Sciatic nerve (tissue), 2 donors: ENCODE data around the gene ARHGAP15. TPM values are rescaled to one million over a fixed set of nuclear protein-coding genes. Genes with fewer than 3 reads are reported as not detected.
A peak's percentile ranks its signal among the peaks of the same experiment; 100 is the strongest.
"Not testable (repeated sequence)": the region's sequence is repeated elsewhere in the genome, so short reads cannot be mapped to it uniquely, and the experiment has no call there.

ENCODE experiments used
- ATAC-seq: fragments of 200-7000 bp; cut with Tn5 transposase; one replicate; pipeline ENCODE4 v1.9.1; 2020; ENCODE audit warnings: mild to moderate bottlenecking, moderate library complexity
- DNase-seq: peaks from one replicate; pipeline ENCODE4 v3.0.0-alpha.2; 2020; ENCODE audit warnings: low spot score
- intact Hi-C: fragments of 100-400 bp; cut with DNase I; formaldehyde crosslinking; loops from one replicate; pipeline ENCODE4 v1.14.2; 2022
- total RNA-seq: library from RNA; stranded (reverse); fragmentation: NEBNext Ultra II Directional; extraction: Animal tissue kit (Norgen Biotek cat#: 25700); gene quantifications from one replicate; pipeline ENCODE4 v1.2.1, GENCODE V29; 2021
- donor health status: DM: no; HTN: no; CAD: no.
- donor health status: DM: no; HTN: no; CAD: no.

ARHGAP15 gene
- 119 TPM for total RNA-seq

DNA sequence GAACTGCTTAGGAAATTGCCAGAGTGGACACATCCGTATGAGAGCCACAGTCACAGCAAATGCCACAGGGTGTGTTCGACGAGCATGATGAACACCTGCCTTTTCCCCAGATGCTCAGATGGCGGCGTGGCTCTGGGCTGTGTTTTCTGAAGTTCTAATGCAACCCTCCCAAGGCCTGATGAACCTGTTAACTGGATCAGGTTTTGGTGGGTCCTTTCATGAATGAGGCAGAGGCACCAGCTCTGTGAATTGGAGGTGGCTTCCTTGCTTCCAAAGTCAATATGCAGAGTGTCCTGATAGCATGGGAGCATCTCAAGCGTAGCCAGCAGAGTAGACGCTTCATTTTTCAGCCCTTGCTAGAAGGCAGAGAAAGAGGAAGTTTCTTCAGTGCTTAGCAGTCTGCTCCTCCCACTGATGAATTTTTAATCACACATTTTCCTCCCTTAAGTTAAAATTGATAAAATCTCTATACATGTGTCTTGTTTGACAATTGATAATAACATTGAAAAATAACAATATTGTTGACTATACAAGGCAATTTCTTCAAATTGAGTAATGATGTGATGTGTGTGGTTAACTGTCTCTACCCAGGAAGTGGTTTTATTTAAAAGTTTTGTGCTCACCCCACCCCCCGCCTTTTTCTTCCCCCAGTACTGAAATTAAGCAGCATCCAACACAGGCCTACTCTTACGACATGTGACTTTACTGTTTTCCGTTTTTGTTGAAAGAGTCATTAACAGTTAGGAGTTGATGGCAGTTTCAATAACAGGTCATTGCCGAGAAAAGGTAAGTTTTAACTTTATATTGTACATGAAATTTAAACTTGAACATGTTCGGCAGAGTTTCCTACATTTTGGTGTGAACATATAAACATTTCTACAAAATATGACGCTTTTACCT, at the start of gene ARHGAP15:
TSS of gene ARHGAP15 (plus strand) at position 739 of the 900 bp plus-strand sequence.
- intact Hi-C loops = no loop called here
- no peak for DNase-seq
- ATAC-seq = peak; percentile 82

DNA sequence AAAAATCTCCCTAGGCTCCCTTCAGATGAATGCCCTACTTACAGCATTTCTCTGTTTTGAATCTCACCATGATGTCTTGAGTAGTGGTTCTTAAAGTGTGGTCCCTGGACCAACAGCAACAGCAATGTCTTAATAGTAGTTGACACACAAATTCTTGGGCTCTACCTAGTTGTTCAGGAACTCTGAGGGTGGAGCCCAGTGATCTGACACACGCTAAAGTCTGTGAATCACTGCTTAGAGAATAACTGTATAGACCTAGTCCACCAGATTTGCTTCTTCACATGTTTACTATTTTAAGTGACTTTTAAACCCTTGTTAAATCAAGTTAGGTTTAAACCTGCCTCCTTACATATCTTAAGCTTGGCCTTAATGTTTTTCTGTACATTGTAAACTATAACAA, 47.6 kb upstream of the ARHGAP15 start:
- ATAC-seq = no peak
- intact Hi-C loops = no loop called here
- DNase-seq = no peak

DNA sequence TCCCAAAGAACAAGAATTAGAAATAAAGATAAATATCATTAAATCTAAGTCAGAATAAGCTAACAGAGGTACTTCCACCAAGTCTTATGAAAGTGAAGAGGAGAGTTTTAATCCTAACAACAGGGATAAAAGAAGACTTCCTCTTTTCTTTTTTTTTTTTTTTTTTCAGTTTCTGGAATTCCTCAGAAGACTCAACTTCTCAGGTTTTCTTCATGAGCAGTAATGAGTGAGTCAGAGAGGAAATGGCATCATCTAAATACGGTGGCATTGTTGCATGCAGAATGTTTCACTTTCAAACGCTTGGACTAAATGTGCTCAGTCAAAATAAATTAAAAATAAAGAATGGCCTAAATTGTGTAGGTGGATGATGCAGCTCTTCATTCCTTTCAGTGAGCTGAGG, 45.6 kb upstream of the ARHGAP15 start:
- ATAC-seq = no peak

DNA sequence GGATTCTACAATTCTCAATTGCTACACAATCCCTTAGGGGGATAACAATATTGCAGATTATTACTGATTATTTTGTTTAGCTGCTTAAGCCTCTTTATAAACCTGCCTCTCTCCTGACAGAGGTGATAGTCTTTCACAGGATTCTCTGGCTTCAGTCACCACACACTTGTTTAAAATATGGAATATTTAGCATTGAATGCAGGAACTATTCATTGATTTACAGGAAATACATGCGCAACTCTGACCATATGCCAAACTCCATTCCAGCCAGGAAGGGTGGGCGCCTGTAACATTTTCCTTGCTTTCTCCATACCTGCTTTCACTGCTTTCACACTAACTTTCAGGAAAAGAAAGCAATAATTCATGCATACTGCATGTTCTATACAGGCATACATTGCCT, 44.8 kb upstream of the ARHGAP15 start:
- ATAC-seq = no peak
- intact Hi-C loops = no loop called here
- DNase-seq = no peak

More for the DNA sequence above, 45.6 kb upstream of the ARHGAP15 start:
- intact Hi-C loops = no loop called here
- no peak for DNase-seq

DNA sequence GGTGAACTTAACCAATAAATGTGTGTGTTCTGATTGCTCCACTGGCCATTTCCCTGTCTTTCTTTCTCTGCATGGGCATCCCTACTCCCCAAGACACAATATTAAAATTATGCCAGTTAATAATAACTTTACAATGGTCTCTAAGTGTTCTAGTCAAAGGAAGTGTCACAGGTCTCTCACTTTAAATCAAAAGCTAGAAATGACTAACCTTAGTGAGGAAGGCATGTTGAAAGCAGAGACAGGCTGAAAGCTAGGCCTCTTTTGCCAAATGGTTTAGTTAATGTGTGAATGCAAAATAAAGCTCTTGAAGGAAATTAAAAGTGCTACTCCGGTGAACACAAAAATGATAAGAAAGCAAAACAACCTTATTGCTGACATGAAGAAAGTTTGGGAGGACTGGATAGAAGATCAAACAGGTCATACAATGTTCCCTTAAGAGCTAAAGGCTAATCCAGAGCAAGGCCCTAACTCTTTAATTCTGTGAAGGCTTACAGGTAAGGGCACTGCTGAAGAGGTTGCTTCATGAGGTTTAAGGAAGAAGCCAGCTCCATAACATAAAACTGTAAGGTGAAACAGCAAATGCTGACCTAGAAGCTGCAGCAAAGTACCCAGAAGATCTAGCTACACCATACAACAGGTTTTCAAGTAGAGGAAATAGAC, 44.0 kb upstream of the ARHGAP15 start:
- DNase-seq (no peak), ATAC-seq (no peak)
- intact Hi-C loops = no loop called here

DNA sequence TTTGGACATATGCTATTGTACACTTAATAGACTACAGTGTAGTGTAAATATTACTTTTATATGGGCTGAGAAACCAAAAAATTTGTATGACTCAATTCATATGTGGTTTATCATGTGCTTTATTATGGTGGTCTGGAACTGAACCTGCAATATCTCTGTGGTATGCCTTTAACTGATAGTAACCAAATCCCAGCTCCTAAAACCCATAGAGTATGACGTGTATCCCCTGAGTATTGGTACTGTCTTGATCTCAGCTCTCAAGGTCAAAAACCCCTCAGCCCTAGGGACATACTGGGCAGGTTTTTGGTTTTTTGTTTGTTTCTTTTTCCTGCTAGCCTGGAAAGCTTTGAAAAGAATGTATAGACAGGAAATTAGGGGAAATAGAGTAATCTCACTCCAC, 42.2 kb upstream of the ARHGAP15 start:
- intact Hi-C loops = no loop called here
- ATAC-seq (no peak), DNase-seq (no peak)

DNA sequence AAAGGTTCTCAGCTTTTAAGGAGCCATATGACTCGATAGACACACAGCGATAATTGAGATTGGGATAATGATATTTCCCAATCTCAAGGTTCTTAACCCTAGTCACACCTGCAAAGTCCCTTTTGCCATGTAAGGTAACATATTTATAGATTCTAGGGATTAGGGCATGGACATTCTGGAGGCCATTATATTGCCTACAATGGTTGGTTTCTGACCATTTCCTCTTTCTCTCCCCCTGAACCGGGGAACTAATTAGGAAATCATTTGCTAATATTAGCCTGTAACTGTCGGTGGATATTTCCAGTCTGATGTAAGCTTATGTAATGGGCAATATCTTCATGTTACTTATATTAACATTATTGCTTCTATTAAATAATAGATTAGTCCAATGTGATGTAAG, 40.8 kb upstream of the ARHGAP15 start:
- intact Hi-C loops = no loop called here
- no peak for ATAC-seq

DNA sequence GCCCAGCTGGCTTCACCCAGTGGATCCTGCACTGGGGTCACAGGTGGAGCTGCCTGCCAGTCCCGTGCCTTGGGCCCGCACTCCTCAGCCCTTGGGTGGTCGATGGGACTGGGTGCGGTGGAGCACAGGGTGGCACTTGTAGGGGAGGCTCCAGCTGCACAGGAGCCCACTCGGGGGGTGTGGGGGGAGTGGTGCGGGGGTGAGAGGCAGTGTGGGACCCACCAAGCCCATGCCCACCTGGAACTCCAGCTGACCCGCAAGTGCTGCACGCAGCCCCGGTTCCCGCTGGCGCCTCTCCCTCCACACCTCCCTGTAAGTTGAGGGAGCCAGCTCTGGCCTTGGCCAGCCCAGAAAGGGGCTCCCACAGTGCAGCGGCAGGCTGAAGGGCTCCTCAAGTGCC, 39.7 kb upstream of the ARHGAP15 start:
- DNase-seq, intact Hi-C loops, ATAC-seq: not testable (repeated sequence)

More for the DNA sequence above, 40.8 kb upstream of the ARHGAP15 start:
- DNase-seq = no peak

DNA sequence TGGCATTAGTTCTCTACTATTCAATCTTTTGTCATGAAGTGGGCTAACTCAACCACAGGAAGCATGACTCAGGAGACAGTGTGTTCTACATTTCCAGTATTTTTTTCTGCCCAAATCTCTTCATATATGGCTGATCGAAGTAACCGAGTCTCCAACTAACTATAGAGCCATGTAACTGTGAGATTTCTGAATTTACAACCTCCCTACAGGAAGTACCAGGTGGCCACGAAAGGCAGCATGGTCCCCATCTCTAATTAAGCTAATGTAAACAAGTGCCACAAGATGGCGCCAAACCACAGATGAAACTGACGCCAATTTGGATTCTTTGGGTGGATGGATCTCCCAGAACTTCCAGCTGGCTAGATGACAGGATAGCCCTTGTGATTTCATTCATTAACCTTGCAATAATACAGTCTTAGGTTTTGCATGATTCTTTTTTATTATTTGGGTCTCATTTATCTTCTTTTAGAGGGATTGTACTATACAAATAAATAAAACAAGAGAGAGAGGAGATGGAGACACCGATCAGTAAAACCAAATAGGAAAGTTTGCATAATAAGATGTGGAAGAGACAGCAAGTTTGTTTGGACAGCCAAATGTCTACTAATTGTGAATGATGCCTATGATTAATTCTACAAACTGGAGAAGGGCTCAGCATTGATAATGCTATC, 18.3 kb upstream of the ARHGAP15 start:
- ATAC-seq (peak; percentile 72), DNase-seq (peak; percentile 75)
- intact Hi-C loops = no loop called here

DNA sequence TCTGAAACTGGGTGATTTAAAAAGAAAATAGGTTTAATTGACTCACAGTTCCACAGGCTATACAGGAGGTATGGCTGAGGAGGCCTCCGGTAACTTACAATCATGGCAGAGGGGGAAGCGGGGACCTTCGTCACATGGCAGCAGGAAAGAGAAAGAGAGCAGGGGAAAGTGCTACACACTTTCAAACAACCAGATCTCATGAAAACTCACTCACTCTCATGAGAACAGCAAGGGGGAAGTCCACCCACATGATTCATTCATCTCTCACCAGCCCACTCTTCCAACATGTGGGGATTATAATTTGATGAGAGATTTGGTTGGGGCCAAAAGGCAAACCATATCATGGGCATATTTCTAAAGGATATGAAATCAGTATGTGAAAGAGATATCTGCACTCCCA, 12.0 kb upstream of the ARHGAP15 start:
- DNase-seq (no peak), ATAC-seq (no peak)
- intact Hi-C loops = no loop called here

DNA sequence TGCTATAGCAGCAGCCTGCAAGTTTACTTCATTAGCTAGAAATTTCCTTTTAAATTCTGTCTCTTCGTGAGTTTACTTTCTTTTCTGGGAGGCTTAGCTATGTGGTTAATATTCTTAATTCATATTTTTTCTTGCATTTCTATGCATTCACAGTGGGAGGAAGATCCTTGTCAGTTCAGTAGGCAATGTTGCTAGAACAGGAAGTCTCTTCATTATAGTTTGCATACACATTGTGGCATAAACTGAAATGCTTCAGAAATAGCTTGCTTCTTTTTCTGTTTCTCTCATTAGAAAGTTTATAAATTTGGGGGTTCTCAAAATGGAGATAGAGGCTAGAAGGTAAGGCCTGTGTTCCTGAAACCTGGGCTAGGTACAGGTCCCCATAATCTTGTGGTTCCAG, 8.1 kb upstream of the ARHGAP15 start:
- intact Hi-C loops = no loop called here
- no peak for DNase-seq
- ATAC-seq = no peak

DNA sequence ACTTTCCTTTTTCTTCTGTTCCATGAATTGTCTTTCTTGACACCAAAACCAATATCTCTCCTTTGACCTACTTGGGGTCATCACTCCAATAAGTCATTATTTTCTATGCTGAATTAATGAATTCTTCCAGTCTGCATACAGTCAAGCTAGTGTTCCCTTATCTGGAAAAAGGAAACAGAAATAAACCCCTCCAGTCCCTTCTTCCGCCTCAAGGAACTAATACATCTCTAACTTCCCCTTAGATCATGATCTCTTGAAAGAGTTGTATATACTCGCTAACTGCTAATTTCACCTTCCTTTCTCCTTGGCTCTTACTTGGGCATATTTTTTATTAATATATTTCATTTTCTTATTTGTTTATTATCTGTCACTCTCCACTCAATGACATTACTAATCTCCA, 7.3 kb upstream of the ARHGAP15 start:
- ATAC-seq = no peak
- intact Hi-C loops = no loop called here

DNA sequence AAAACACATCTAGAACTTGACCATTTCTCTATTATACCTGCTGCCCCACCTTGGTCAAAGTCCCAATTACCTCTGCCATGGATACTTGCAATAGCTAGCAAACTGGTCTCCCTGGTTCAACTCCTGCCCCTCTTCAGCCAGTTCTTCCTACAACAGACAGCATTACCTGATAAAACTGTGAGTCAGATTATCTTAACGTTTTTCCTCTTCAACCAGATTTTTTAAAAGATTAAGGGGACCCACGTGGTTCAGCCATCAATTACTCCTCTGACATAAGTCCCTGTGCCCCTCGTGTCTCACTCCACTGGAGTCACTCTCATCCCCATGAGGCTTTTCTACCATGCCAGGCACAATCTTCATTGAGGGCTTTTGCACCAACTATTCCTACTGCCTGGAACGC, 5.3 kb upstream of the ARHGAP15 start:
- no peak for ATAC-seq
- no peak for DNase-seq
- intact Hi-C loops = no loop called here

More for the DNA sequence above, 7.3 kb upstream of the ARHGAP15 start:
- no peak for DNase-seq

DNA sequence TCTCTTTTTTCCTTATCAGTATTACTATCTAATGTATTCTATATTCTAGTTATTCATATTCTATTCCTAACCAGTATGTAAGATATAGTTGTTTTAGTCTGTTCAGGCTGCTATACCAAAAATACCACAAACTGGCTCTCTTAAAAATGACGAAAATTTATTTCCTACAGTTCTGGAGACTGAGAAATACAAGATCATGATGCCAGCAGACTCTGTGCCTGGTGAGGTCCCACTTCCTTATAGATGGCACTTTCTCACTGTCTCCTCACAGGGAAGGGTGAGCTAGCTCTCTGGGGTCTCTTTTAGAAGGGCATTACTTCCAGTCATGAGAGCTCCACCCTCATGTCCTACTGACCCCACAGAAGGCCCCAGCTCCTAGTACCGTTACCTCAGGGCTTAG, 4.8 kb upstream of the ARHGAP15 start:
- no peak for ATAC-seq
- intact Hi-C loops = no loop called here

DNA sequence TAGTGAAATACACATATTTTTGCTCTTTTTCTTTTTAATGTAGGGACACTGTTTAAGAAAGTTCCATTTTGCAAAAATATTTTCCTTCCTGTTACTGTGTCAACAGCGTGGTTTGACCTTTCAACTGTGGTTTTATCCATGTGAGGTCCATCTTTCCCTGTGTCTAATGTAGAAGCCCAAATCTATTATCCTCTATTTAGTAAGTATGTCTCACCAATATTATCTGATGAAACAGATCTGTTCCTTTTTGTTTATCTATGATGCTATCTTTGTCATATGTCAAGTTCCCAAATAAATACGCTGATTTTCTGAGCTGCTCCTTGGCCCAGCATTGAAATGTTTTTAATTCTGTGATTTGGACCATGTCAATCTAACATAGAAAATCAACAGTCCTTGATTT, 3.5 kb upstream of the ARHGAP15 start:
- DNase-seq = no peak
- intact Hi-C loops = no loop called here
- ATAC-seq = peak; percentile 52

More for the DNA sequence above, 4.8 kb upstream of the ARHGAP15 start:
- DNase-seq = no peak

DNA sequence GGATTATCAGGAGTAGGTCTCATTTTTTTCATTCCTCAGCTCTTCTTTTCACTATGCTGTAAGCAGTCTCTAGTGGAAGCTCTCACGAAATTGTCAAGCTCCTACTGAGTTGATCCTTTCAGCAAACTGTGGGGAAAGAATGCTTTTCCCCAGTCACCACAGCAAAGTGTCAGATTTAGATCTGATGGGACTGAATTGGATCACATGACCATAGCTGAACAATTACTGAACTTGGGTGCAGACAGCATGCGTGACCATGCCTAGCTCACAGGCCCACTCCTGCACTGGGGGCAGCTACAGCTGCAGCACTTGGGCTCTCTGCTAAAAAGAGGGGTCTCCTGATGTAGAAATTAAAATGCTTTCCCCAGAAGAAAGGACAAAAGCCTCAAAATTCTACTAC, 3.1 kb downstream of the ARHGAP15 start:
- DNase-seq (no peak), ATAC-seq (no peak)
- intact Hi-C loops = no loop called here

DNA sequence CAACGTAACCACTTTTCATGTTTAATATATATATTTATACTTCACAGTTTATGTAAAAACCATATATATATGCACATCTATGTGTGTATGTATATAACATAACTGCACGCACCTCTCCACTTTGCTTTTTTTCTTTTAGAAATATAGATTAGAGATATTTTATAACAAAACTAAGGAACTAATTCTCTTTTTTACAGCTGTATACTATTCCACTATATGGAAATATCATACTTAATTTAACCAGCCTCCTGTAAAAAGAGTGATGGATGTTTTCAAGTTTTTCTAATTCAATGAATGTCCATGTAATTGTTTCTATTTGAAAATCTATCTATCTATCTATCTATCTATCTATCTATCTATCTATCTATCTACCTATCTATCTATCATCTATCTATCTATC, 4.6 kb downstream of the ARHGAP15 start:
- ATAC-seq (no peak), DNase-seq (no peak)
- intact Hi-C loops = no loop called here

DNA sequence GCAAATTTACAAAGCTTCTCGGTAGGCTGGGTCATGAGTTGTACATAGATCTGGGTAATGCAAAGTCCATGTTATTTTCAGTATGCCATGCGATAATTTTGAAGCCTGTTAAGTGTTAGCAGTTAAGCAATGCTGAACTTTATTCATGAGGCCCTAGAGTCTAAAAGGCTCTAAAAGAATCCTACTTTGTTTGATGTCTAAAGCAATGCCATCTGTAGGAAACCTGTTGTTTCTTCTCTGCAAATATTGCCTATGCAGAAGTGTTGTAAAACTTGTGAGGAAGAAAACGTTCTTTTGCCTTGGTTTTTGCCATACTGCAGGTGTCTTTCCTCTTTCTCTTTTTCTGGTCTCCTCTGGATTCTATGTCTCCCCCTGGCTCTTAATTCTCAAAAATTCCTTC, 9.1 kb downstream of the ARHGAP15 start:
- ATAC-seq = no peak
- intact Hi-C loops = no loop called here

DNA sequence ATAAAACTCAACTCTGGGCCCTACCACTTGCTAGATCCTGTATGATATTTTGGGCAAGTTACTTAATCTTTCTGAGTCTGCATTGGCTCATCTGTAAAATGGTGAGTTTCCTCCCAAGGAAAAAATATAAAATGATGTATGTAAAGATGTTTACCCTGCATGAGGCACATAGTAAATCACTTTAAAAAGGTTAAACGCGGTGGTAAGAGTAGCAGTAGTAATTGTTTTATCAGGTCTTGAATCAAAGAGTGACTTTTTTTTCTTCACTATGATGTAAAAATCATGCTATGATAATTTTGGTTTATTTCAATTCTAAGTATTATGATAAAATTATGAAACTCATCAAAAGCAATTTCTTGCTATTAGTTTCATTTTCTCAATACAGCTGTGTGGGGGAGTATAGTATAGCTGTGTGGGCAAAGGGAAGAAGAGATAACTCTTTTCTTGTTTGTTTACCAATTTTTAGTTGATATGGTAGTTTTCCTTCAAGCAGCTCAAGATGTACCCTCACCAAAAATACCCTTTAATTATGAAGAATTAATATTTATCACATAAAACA, 10.7 kb downstream of the ARHGAP15 start:
- no peak for ATAC-seq

More for the DNA sequence above, 9.1 kb downstream of the ARHGAP15 start:
- DNase-seq = no peak

More for the DNA sequence above, 10.7 kb downstream of the ARHGAP15 start:
- intact Hi-C loops = no loop called here
- no peak for DNase-seq
